Prostate gland (tissue), 2 donors: ENCODE results near the gene TMEM30A.

Source experiments
- CTCF ChIP-seq, 4 experiments: fragments of 200-600 bp in 2 of 4; fragments of 450-650 bp in 2 of 4; sonication (generic) in 2 of 4; IDR thresholded peaks; 1 replicate in 3 of 4; 2 replicates in 1 of 4; pipeline ENCODE4 v1.5.1; 2016 to 2019; ENCODE audit warnings: antibody characterized with exemption in 4 of 4, mild to moderate bottlenecking in 2 of 4, moderate library complexity in 2 of 4
- POLR2AphosphoS5 ChIP-seq: sonication (generic); formaldehyde crosslinking; IDR thresholded peaks from one replicate; pipeline ENCODE4 v1.6.1; 2017; ENCODE audit warnings: antibody characterized with exemption

GRCh38 chr6:75329703-75330102 lies 45.1 kb upstream of the TMEM30A start:
- TF ChIP-seq CTCF (IDR thresholded peaks at IDR 0.05) (no peak), POLR2AphosphoS5 (no peak)
